ENCODE measurements around the gene OR10A3. TPM values are rescaled to one million over a fixed set of nuclear protein-coding genes. Genes with fewer than 3 reads are reported as not detected.

Gene OR10A3
- total RNA-seq, 1 experiment from 2014 or later: not detected

- Histone ChIP-seq H3K4me3 (replicated peaks in 1 of 2; ENCODE audit: low read depth in 1 of 2, low read length in 2 of 2) (no peak overlapping the region), H3K36me3 (ENCODE audit: control insufficient read depth in 1 of 2, insufficient read depth in 2 of 2, low read length in 2 of 2) (no peaks in the 10 kb centered on the region), H3K9me3 (ENCODE audit: control insufficient read depth in 1 of 2, insufficient read depth in 1 of 2, low read depth in 1 of 2, low read length in 2 of 2) (peaks cover 0 to 4% of the 10 kb centered on the region in 2 experiments; a peak in 1 of 4 replicates), H4K20me1 (ENCODE audit: insufficient read depth) (no peaks in the 10 kb centered on the region), H3K9me2 (ENCODE audit: insufficient read depth) (no peaks in the 10 kb centered on the region), H3K4me2 (ENCODE audit: low read length) (no peak overlapping the region), H3K9ac (ENCODE audit: low read length) (no peak overlapping the region), H2AFZ (ENCODE audit: low read depth, low read length, poor library complexity, severe bottlenecking) (no peak overlapping the region), H3K27ac (ENCODE audit: low read depth, low read length) (no peak overlapping the region), H3K27me3 (ENCODE audit: insufficient read depth, low read length) (peaks cover 7% of the 10 kb centered on the region; the same call in 1 of the 2 replicates), H3K79me2 (ENCODE audit: insufficient read depth, low read length) (no peaks in the 10 kb centered on the region), H3K4me1 (ENCODE audit: control insufficient read depth in 1 of 2, insufficient read depth in 2 of 2, low read length in 2 of 2) (no peaks in the 10 kb centered on the region)
- no peak for ATAC-seq
- TF ChIP-seq CBX3 (IDR thresholded peaks at IDR 0.05; ENCODE audit: low read depth) (no peak), ZFX (IDR thresholded peaks at IDR 0.05) (no peak), ATF3 (IDR thresholded peaks at IDR 0.05) (no peak), SIN3A (IDR thresholded peaks at IDR 0.05; ENCODE audit: low read depth) (no peak), EZH2 (IDR thresholded peaks at IDR 0.05) (no peak), POLR2A (IDR thresholded peaks at IDR 0.05; ENCODE audit: borderline replicate concordance, extremely low read depth, insufficient read depth, insufficient read length) (no peak), TCF7L2 (IDR thresholded peaks at IDR 0.05; ENCODE audit: borderline replicate concordance, extremely low read depth, insufficient read depth, insufficient read length) (no peak), CTCF (IDR thresholded peaks at IDR 0.05 in 2 of 3, conservative IDR thresholded peaks at IDR 0.05 in 1 of 3; ENCODE audit: borderline replicate concordance in 1 of 3, insufficient read depth in 1 of 3, low read depth in 2 of 3, low read length in 2 of 3) (no peak), RAD21 (IDR thresholded peaks at IDR 0.05; ENCODE audit: low read depth) (no peak), ELF1 (IDR thresholded peaks at IDR 0.05; ENCODE audit: borderline replicate concordance, low read depth) (no peak), CEBPB (IDR thresholded peaks at IDR 0.05; ENCODE audit: low read depth) (no peak)
- DNase-seq (ENCODE audit: low read depth, low spot score): no peak
- ChIA-PET POLR2A (no interaction called here), RAD21 (ENCODE audit: low non-redundant PET in 1 of 2, low total read pairs in 2 of 2, uncharacterized antibody in 2 of 2, unreplicated experiment in 2 of 2) (no interaction called here), CTCF (no interaction called here)
- intact Hi-C loops (cut with micrococcal nuclease): no loop called here
- no TSS peak for BruUV-seq (replicated peaks)
These were observed 362 bp downstream of the OR10A3 start for GRCh38 chr11:7941146-7941545.
